OCI-LY1 (cell line): ENCODE results near the gene SPCS2.
"Not testable (repeated sequence)": the region's sequence is repeated elsewhere in the genome, so short reads cannot be mapped to it uniquely, and the experiment has no call there.

Experiments used
- H2AFZ ChIP-seq: fragments of 200-600 bp; sonication (generic), shearing (Covaris generic); 2 replicates; pipeline ENCODE4 v1.6.0; 2014; ENCODE audit warnings: antibody characterized with exemption, mild to moderate bottlenecking, low read length
- H3F3A ChIP-seq: fragments of 200-600 bp; sonication (generic), shearing (Covaris generic); 2 replicates; pipeline ENCODE4 v1.6.0; 2014; ENCODE audit warnings: mild to moderate bottlenecking, antibody characterized with exemption, low read length, moderate library complexity; ENCODE audit not compliant: insufficient read depth
- H3K27ac ChIP-seq: fragments of 200-600 bp; sonication (generic); 2 replicates; pipeline ENCODE4 v1.5.1; 2014; ENCODE audit warnings: low read length, mixed run types, mild to moderate bottlenecking, low read depth; ENCODE audit not compliant: poor library complexity, severe bottlenecking
- H3K27me3 ChIP-seq: fragments of 200-600 bp; sonication (generic); 2 replicates; pipeline ENCODE4 v1.6.0; 2014; ENCODE audit warnings: antibody characterized with exemption, mild to moderate bottlenecking, low read length, moderate library complexity; ENCODE audit not compliant: insufficient read depth
- H3K36me3 ChIP-seq: fragments of 200-600 bp; sonication (generic); 2 replicates; pipeline ENCODE4 v1.6.1; 2014; ENCODE audit warnings: mild to moderate bottlenecking, antibody characterized with exemption, low read length, moderate library complexity, mixed read lengths; ENCODE audit not compliant: insufficient read depth
- H3K4me1 ChIP-seq: fragments of 200-600 bp; sonication (generic); 2 replicates; pipeline ENCODE4 v1.5.1; 2014; ENCODE audit warnings: mild to moderate bottlenecking, low read length, moderate library complexity; ENCODE audit not compliant: insufficient read depth, severe bottlenecking
- H3K4me2 ChIP-seq: fragments of 200-600 bp; sonication (generic), shearing (Covaris generic); 2 replicates; pipeline ENCODE4 v1.6.1; 2014; ENCODE audit warnings: low read length
- H3K4me3 ChIP-seq: fragments of 200-600 bp; sonication (generic); 2 replicates; pipeline ENCODE4 v1.5.1; 2014; ENCODE audit warnings: low read length, low read depth, mild to moderate bottlenecking, mixed read lengths; ENCODE audit not compliant: poor library complexity, severe bottlenecking
- H3K79me2 ChIP-seq: fragments of 200-600 bp; shearing (Covaris generic); 2 replicates; pipeline ENCODE4 v1.6.1; 2016; ENCODE audit warnings: mixed run types, low read length, mixed read lengths; ENCODE audit not compliant: insufficient read depth
- H3K9ac ChIP-seq: fragments of 200-600 bp; sonication (generic), shearing (Covaris generic); 2 replicates; pipeline ENCODE4 v1.6.1; 2014; ENCODE audit warnings: mild to moderate bottlenecking, low read length, mixed read lengths
- H3K9me2 ChIP-seq: fragments of 200-600 bp; sonication (generic), shearing (Covaris generic); 2 replicates; pipeline ENCODE4 v1.6.1; 2014; ENCODE audit warnings: low read depth, mild to moderate bottlenecking, low read length, mixed read lengths
- H3K9me3 ChIP-seq: fragments of 200-600 bp; shearing (Covaris generic); 2 replicates; pipeline ENCODE4 v1.6.1; 2014; ENCODE audit warnings: low read length, mixed read lengths
- H4K20me1 ChIP-seq: fragments of 200-600 bp; sonication (generic), shearing (Covaris generic); 2 replicates; pipeline ENCODE4 v1.6.0; 2016; ENCODE audit warnings: mild to moderate bottlenecking, low read length; ENCODE audit not compliant: insufficient read depth
- CTCF ChIP-seq: fragments of 200-600 bp; sonication (generic), shearing (Covaris generic); IDR thresholded peaks from 2 replicates; pipeline ENCODE4 v1.5.1; 2017; ENCODE audit warnings: mild to moderate bottlenecking, antibody characterized with exemption, low read length, moderate library complexity, mixed read lengths
- EZH2 ChIP-seq: fragments of 200-600 bp; sonication (generic), shearing (Covaris generic); IDR thresholded peaks from 2 replicates; pipeline ENCODE4 v1.8.0; 2017; ENCODE audit warnings: borderline replicate concordance, mixed run types, mild to moderate bottlenecking, antibody characterized with exemption, low read length, moderate library complexity, mixed read lengths

Gene SPCS2

GRCh38 chr11:75013051-75013450, 64.0 kb downstream of the SPCS2 start:
- no peak overlapping the region for H3K27ac ChIP-seq
- no peaks in the 10 kb centered on the region for H3K9me2 ChIP-seq
- H3K9me3 ChIP-seq = 0 out of 2 replicates have a peak, but pooled peaks cover 2% of the 10 kb centered on the region
- H3K4me2 ChIP-seq = no peak overlapping the region
- H4K20me1 ChIP-seq = no peaks in the 10 kb centered on the region
- no peaks in the 10 kb centered on the region for H3K79me2 ChIP-seq
- H3F3A ChIP-seq = no peaks in the 10 kb centered on the region
- peaks cover 61% of the 10 kb centered on the region for H3K36me3 ChIP-seq
- TF ChIP-seq EZH2 (no peak), CTCF (no peak)
- no peak overlapping the region for H3K4me3 ChIP-seq
- H3K27me3 ChIP-seq = no peaks in the 10 kb centered on the region
- H3K4me1 ChIP-seq = no peaks in the 10 kb centered on the region
- H3K9ac ChIP-seq = no peak overlapping the region
- H2AFZ ChIP-seq = no peak overlapping the region

DNA sequence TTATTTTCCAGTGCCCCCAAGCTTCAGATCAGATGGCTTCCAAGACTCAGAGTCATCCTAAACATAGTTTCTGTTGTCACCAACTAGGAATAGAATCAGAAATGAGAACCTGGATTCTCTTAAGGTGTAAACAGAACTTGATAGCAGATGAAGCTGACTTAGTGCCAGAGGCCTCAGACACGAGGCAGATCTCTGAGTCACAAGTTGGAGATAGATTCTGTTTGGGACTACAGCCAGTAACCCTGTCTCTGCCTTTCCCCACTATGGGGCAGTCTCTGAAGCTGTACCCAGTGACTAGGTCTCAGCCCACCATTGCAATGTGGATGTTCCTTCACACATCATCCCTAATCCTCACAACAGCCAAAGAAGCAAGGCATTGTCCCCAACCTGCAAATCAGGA, 65.1 kb downstream of the SPCS2 start:
- Histone ChIP-seq H3F3A (no peaks in the 10 kb centered on the region), H4K20me1 (no peaks in the 10 kb centered on the region), H3K27me3 (no peaks in the 10 kb centered on the region), H3K4me1 (no peaks in the 10 kb centered on the region), H3K36me3 (peaks cover 57% of the 10 kb centered on the region), H3K79me2 (no peaks in the 10 kb centered on the region), H3K9me3 (0 out of 2 replicates have a peak, but pooled peaks cover 3% of the 10 kb centered on the region), H3K4me2 (no peak overlapping the region), H3K9me2 (no peaks in the 10 kb centered on the region), H2AFZ (no peak overlapping the region), H3K9ac (no peak overlapping the region), H3K4me3 (no peak overlapping the region), H3K27ac (no peak overlapping the region)
- TF ChIP-seq EZH2 (no peak), CTCF (no peak)

- not testable (repeated sequence) for H3K4me2 ChIP-seq, H3K9me3 ChIP-seq, H3F3A ChIP-seq, H3K4me3 ChIP-seq, H3K4me1 ChIP-seq, H2AFZ ChIP-seq, H3K27me3 ChIP-seq, H4K20me1 ChIP-seq, H3K9ac ChIP-seq, H3K9me2 ChIP-seq, H3K27ac ChIP-seq, H3K79me2 ChIP-seq
- H3K36me3 ChIP-seq = peaks cover 15% of the 10 kb centered on the region; the same call in 1 of the 2 replicates
These were observed 70.1 kb downstream of the SPCS2 start for GRCh38 chr11:75019200-75019599.

- not testable (repeated sequence) for H3F3A ChIP-seq, H2AFZ ChIP-seq, H4K20me1 ChIP-seq, H3K9me2 ChIP-seq, H3K9me3 ChIP-seq, H3K27ac ChIP-seq, H3K4me2 ChIP-seq, H3K9ac ChIP-seq, H3K4me1 ChIP-seq, H3K4me3 ChIP-seq, H3K27me3 ChIP-seq, H3K79me2 ChIP-seq
- H3K36me3 ChIP-seq = peaks cover 15% of the 10 kb centered on the region; the same call in 1 of the 2 replicates
These were observed 71.3 kb downstream of the SPCS2 start for GRCh38 chr11:75020328-75020727.
